ENCODE data around the gene MIP.
A peak's percentile ranks its signal among the peaks of the same experiment; 100 is the strongest.

Gene MIP

GRCh38 chr12:56462565-56462964 lies 8.1 kb upstream of the MIP start:
- no peaks in the 10 kb centered on the region for H3K79me2 ChIP-seq (ENCODE audit: control insufficient read depth, insufficient read depth, low read length, poor library complexity)
- no peak overlapping the region for H2BK120ac ChIP-seq (ENCODE audit: insufficient read depth, low read length, poor library complexity)
- no peak overlapping the region for H2AK5ac ChIP-seq (ENCODE audit: low read length)
- no peak overlapping the region for H3K9ac ChIP-seq (ENCODE audit: low read length)
- H3K27ac ChIP-seq (ENCODE audit: low read depth, low read length): no peak overlapping the region
- H3K36me3 ChIP-seq (ENCODE audit: control insufficient read depth in 1 of 2, insufficient read depth in 2 of 2, low read length in 2 of 2): no peaks in the 10 kb centered on the region
- no peak overlapping the region for H3K23ac ChIP-seq (ENCODE audit: low read length)
- H4K8ac ChIP-seq (ENCODE audit: low read depth, low read length): no peak overlapping the region
- no peaks in the 10 kb centered on the region for H3K4me1 ChIP-seq (ENCODE audit: control insufficient read depth in 1 of 2, insufficient read depth in 2 of 2, low read length in 2 of 2)
- H3K18ac ChIP-seq (ENCODE audit: low read length): no peak overlapping the region
- H3K79me1 ChIP-seq (ENCODE audit: low read length): no peaks in the 10 kb centered on the region
- H4K12ac ChIP-seq (ENCODE audit: low read depth, low read length): no peak overlapping the region
- H3K4me2 ChIP-seq (ENCODE audit: low read length): no peak overlapping the region
- H3K27me3 ChIP-seq (ENCODE audit: insufficient read depth, low read length): no peaks in the 10 kb centered on the region
- H2BK5ac ChIP-seq (ENCODE audit: low read depth, low read length, poor library complexity): no peak overlapping the region
- no peak overlapping the region for H2AFZ ChIP-seq (ENCODE audit: insufficient read depth, low read length, poor library complexity)
- H3K4me3 ChIP-seq (ENCODE audit: low read depth, low read length): no peak overlapping the region
- H3K14ac ChIP-seq (ENCODE audit: low read length): no peak overlapping the region
- no peak overlapping the region for H4K91ac ChIP-seq (ENCODE audit: low read depth, low read length)
- H2BK12ac ChIP-seq (ENCODE audit: low read length): no peak overlapping the region
- no peaks in the 10 kb centered on the region for H3K9me3 ChIP-seq (ENCODE audit: insufficient read depth, low read depth, low read length)
- H3K4ac ChIP-seq (ENCODE audit: low read depth, low read length): no peak overlapping the region
- no peak for DNase-seq

- Histone ChIP-seq H4K91ac (ENCODE audit: low read depth, low read length) (no peak overlapping the region), H3K79me1 (ENCODE audit: low read length) (no peaks in the 10 kb centered on the region), H2BK12ac (ENCODE audit: low read length) (no peak overlapping the region), H3K9me3 (ENCODE audit: insufficient read depth, low read depth, low read length) (no peaks in the 10 kb centered on the region), H4K8ac (ENCODE audit: low read depth, low read length) (no peak overlapping the region), H3K4me2 (ENCODE audit: low read length) (no peak overlapping the region), H3K9ac (ENCODE audit: low read length) (no peak overlapping the region), H2AK5ac (ENCODE audit: low read length) (no peak overlapping the region), H3K18ac (ENCODE audit: low read length) (no peak overlapping the region), H2BK5ac (ENCODE audit: low read depth, low read length, poor library complexity) (no peak overlapping the region), H2AFZ (ENCODE audit: insufficient read depth, low read length, poor library complexity) (no peak overlapping the region), H3K14ac (ENCODE audit: low read length) (no peak overlapping the region), H3K36me3 (ENCODE audit: control insufficient read depth in 1 of 2, insufficient read depth in 2 of 2, low read length in 2 of 2) (no peaks in the 10 kb centered on the region), H3K23ac (ENCODE audit: low read length) (no peak overlapping the region), H3K4me1 (ENCODE audit: control insufficient read depth in 1 of 2, insufficient read depth in 2 of 2, low read length in 2 of 2) (no peaks in the 10 kb centered on the region), H3K4me3 (ENCODE audit: low read depth, low read length) (no peak overlapping the region), H4K12ac (ENCODE audit: low read depth, low read length) (no peak overlapping the region), H3K4ac (ENCODE audit: low read depth, low read length) (no peak overlapping the region), H3K27ac (ENCODE audit: low read depth, low read length) (no peak overlapping the region), H3K79me2 (ENCODE audit: control insufficient read depth, insufficient read depth, low read length, poor library complexity) (no peaks in the 10 kb centered on the region), H2BK120ac (ENCODE audit: insufficient read depth, low read length, poor library complexity) (no peak overlapping the region), H3K27me3 (ENCODE audit: insufficient read depth, low read length) (no peaks in the 10 kb centered on the region)
- DNase-seq: peak; percentile 43 to 72
- no CpG with 5 or more reads among the region's 11 CpGs for WGBS (ENCODE audit: extremely low coverage, insufficient coverage, insufficient read length)
These were observed 7.0 kb upstream of the MIP start for GRCh38 chr12:56461235-56462159.

- no peak overlapping the region for H3K27ac ChIP-seq (ENCODE audit: low read depth, low read length)
- H2BK5ac ChIP-seq (ENCODE audit: low read depth, low read length, poor library complexity): no peak overlapping the region
- H2AK5ac ChIP-seq (ENCODE audit: low read length): no peak overlapping the region
- no peak overlapping the region for H3K23ac ChIP-seq (ENCODE audit: low read length)
- no peak overlapping the region for H2AFZ ChIP-seq (ENCODE audit: insufficient read depth, low read length, poor library complexity)
- no peaks in the 10 kb centered on the region for H3K27me3 ChIP-seq (ENCODE audit: insufficient read depth, low read length)
- no peak overlapping the region for H2BK12ac ChIP-seq (ENCODE audit: low read length)
- no peak overlapping the region for H3K4ac ChIP-seq (ENCODE audit: low read depth, low read length)
- no peak for DNase-seq
- H4K8ac ChIP-seq (ENCODE audit: low read depth, low read length): no peak overlapping the region
- no peak overlapping the region for H2BK120ac ChIP-seq (ENCODE audit: insufficient read depth, low read length, poor library complexity)
- H3K79me2 ChIP-seq (ENCODE audit: control insufficient read depth, insufficient read depth, low read length, poor library complexity): no peaks in the 10 kb centered on the region
- WGBS (ENCODE audit: extremely low coverage, insufficient coverage, insufficient read length): no CpG with 5 or more reads among the region's 4 CpGs
- no peaks in the 10 kb centered on the region for H3K36me3 ChIP-seq (ENCODE audit: control insufficient read depth in 1 of 2, insufficient read depth in 2 of 2, low read length in 2 of 2)
- H3K4me3 ChIP-seq (ENCODE audit: low read depth, low read length): no peak overlapping the region
- H3K79me1 ChIP-seq (ENCODE audit: low read length): no peaks in the 10 kb centered on the region
- H3K9ac ChIP-seq (ENCODE audit: low read length): no peak overlapping the region
- no peak overlapping the region for H4K91ac ChIP-seq (ENCODE audit: low read depth, low read length)
- H3K4me1 ChIP-seq (ENCODE audit: control insufficient read depth in 1 of 2, insufficient read depth in 2 of 2, low read length in 2 of 2): no peaks in the 10 kb centered on the region
- no peak overlapping the region for H3K4me2 ChIP-seq (ENCODE audit: low read length)
- H4K12ac ChIP-seq (ENCODE audit: low read depth, low read length): no peak overlapping the region
- H3K9me3 ChIP-seq (ENCODE audit: insufficient read depth, low read depth, low read length): no peaks in the 10 kb centered on the region
- no peak overlapping the region for H3K18ac ChIP-seq (ENCODE audit: low read length)
- H3K14ac ChIP-seq (ENCODE audit: low read length): no peak overlapping the region
These were observed 3.4 kb upstream of the MIP start for GRCh38 chr12:56457817-56458216.

- peaks cover 7% of the 10 kb centered on the region for H3K79me1 ChIP-seq (ENCODE audit: low read length)
- H3K23ac ChIP-seq (ENCODE audit: low read length): no peak overlapping the region
- H3K27me3 ChIP-seq (ENCODE audit: insufficient read depth, low read length): no peaks in the 10 kb centered on the region
- H4K12ac ChIP-seq (ENCODE audit: low read depth, low read length): no peak overlapping the region
- no peak overlapping the region for H2BK5ac ChIP-seq (ENCODE audit: low read depth, low read length, poor library complexity)
- H3K9ac ChIP-seq (ENCODE audit: low read length): no peak overlapping the region
- no peak overlapping the region for H3K4me3 ChIP-seq (ENCODE audit: low read depth, low read length)
- DNase-seq: no peak
- H2AFZ ChIP-seq (ENCODE audit: insufficient read depth, low read length, poor library complexity): no peak overlapping the region
- no peak overlapping the region for H4K91ac ChIP-seq (ENCODE audit: low read depth, low read length)
- H3K9me3 ChIP-seq (ENCODE audit: insufficient read depth, low read depth, low read length): no peaks in the 10 kb centered on the region
- no peak overlapping the region for H3K4me2 ChIP-seq (ENCODE audit: low read length)
- no peak overlapping the region for H4K8ac ChIP-seq (ENCODE audit: low read depth, low read length)
- no peak overlapping the region for H2AK5ac ChIP-seq (ENCODE audit: low read length)
- H3K36me3 ChIP-seq (ENCODE audit: control insufficient read depth in 1 of 2, insufficient read depth in 2 of 2, low read length in 2 of 2): no peaks in the 10 kb centered on the region
- no CpG with 5 or more reads among the region's 5 CpGs for WGBS (ENCODE audit: extremely low coverage, insufficient coverage, insufficient read length)
- H3K14ac ChIP-seq (ENCODE audit: low read length): no peak overlapping the region
- no peak overlapping the region for H3K27ac ChIP-seq (ENCODE audit: low read depth, low read length)
- no peak overlapping the region for H2BK12ac ChIP-seq (ENCODE audit: low read length)
- H2BK120ac ChIP-seq (ENCODE audit: insufficient read depth, low read length, poor library complexity): no peak overlapping the region
- no peak overlapping the region for H3K4ac ChIP-seq (ENCODE audit: low read depth, low read length)
- peaks cover 4% of the 10 kb centered on the region for H3K79me2 ChIP-seq (ENCODE audit: control insufficient read depth, insufficient read depth, low read length, poor library complexity)
- no peak overlapping the region for H3K18ac ChIP-seq (ENCODE audit: low read length)
- H3K4me1 ChIP-seq (ENCODE audit: control insufficient read depth in 1 of 2, insufficient read depth in 2 of 2, low read length in 2 of 2): no peaks in the 10 kb centered on the region
These were observed 3.3 kb downstream of the MIP start for GRCh38 chr12:56451147-56451546.
